Fibroblast of the conjunctiva (primary cell): ENCODE results near the gene TRMT11.
"Not testable (repeated sequence)": the region's sequence is repeated elsewhere in the genome, so short reads cannot be mapped to it uniquely, and the experiment has no call there.

ENCODE experiments used
- DNase-seq: peaks from one replicate; pipeline ENCODE4 v3.0.0-alpha.2; 2010; ENCODE audit warnings: low read depth

The TRMT11 gene

DNA sequence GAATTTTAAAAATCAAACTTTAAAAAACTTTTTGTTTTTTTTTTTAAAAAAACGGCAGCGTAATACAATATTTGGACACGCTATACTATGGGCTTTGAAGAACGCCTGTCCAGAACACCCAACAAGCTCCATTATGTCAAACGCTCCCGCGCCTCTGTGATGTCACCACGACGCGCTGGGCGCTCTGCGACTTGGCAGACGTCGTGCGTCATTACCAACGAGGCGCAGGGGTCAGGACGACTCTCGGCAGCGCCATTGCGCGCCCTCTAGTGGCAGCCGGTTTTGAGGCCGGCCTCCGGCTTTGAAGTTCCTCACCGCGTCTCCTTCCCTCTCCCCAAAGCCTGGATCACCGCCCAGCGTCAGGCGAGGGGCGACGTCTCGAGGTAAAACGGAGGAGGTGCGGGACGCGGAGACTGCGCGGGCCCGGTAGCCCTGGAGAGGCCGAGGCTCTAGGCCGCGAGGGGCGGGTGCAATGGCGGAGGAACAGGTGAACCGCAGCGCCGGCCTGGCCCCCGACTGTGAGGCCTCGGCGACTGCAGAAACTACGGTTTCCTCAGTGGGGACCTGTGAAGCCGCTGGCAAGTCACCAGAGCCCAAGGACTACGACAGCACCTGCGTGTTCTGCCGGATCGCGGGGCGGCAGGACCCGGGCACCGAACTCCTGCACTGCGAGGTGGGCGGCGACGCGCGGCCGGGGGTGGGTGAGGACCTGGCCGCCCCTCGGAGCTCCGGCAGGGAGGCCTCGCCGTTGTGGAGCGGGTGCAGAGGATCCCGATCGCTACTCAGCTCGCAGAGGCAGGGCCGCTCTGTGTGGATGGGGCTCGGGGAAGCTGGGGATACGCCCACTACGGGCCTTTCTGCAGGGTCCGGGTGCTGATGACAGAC, 29.6 kb upstream of the TRMT11 start, which contains the start of gene HINT3:
Gene HINT3 (plus strand): TSS at position 265 of the 885 bp plus-strand sequence. CDS start 208 bp downstream, at position 473.
- DNase-seq = peak; percentile 94

DNA sequence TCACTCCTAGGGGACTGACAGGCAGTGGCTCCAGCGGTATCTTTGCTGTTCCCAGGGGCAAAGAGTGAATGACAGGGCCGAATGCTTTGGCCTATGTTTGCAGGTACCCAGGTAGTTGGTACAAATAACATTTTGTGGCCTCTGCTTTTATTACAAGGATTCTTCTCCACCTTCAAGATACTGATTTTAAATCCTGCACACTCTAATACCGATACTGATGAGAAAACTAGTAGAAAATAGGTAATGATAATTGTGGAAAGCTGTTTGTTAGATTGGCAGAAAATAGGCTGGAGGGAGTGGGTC, 29.0 kb upstream of the TRMT11 start:
- DNase-seq = no peak

DNA sequence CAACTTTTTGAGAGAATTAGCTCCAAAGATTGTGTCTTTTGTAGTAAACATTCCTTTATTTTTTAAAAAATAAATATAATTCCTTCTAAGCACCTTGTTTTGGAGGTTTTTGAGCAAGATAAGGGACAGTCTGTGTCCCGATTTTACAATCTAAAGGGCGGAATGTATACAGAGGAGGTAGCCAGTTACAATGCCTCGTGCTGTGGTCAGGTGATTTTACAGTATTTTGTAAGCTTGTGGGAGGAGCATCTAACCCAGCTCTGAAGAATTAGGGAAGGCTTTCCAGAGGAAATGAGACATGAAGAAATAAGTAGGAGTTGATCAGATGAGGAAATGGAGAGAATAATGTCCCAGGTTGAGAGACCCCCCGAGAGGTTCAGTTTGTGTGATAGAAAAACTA, 28.5 kb upstream of the TRMT11 start:
- no peak for DNase-seq

DNA sequence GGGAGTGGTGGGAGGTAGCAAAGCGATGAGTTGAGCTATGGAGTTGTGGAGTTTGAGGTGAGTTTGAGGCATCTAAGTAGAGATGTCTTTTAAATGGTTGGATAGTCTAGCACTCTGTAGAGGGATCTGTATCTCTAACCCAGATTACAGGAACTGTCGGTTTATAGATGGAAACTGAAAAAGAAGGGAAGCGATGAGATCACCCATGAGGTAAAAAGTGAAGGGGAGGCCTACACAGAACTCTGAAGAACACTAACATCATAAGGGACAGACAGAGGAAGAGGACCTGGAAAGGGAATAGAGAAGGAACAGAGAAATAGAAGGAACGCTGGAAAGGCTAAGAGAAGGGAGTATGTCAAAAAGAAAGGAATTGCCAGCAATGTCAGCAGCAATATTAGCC, 27.3 kb upstream of the TRMT11 start:
- DNase-seq = no peak

DNA sequence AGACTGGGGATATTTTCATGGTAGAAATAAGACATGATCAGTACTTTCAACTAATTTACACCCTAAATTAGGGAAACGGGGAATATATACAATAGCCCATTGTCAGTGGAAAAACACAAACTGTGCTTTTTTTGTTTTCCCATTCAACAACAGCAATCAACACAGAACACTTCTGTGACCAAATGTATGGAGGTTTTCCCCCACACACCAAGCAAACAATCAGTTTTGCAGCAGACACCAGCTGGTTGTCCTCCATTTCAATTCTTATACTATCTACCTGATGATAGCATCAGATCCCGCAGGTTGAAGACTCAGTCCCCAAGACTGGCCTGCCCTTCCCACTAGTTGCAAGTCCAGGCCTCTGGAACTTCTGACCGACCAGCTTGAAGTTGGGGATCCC, 25.2 kb upstream of the TRMT11 start:
- DNase-seq = no peak

DNA sequence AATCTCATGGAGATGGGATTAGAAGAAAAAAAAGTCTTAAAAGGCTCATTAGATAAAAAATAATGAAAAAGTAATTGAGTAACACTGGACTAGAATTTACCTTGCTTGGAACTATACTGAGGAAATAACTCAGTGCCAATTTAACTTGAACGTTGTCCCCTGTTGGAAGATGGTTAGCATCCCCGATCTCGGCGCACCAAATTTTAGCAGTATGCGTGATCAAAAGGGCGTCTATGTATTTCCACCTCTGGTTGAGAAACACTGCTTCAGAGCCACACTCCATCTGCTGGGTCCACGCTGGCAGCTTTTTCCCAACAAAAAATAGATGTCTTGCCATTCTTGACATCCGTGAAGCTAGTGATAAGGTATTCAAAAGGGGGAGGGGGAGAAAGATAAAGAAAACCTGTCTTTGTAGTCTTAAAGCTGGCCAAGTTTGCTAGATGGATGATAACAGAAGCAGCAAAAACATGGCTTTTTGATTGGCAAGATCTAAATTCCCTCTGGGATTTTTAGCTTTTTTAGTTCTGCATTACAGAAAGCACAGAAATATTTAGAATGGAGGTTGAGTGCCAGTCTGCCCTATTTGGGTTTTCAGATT, 23.3 kb upstream of the TRMT11 start:
- no peak for DNase-seq

DNA sequence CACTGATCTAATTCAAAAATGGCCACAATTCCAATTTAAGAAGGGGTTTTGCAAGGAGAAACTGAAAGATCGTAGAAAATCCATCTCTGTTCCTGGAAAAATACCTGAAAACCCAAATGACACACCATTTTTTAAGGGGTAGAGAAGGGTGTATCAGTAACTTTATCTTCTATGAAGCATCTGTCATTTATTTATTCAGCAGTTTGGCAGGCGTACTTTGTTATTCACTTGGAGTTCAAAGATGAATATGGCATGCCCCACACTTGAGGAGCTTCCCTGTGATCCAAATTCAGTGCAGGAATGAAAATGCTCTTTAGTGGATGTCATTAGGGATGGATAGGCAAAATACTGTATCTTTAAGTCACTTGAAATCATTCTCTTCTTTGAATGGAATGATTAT, 22.5 kb upstream of the TRMT11 start:
- DNase-seq = no peak

DNA sequence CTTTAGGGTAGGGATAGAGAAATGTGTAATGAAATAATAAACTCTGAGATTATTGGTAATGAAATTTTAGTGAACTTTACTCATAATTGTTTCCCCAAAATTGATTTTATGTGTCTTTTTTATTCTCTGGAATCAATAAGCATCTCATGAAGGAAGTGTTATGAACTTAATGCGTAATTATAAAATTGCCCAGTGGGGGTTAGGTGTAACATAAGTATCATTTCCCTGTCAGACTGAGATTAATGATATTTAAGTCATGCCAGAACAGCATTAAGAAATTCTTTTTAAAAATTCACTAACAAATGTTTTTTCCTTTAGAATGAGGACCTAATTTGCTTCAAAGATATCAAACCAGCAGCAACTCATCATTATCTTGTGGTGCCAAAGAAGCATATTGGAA, 19.8 kb upstream of the TRMT11 start:
- no peak for DNase-seq

DNA sequence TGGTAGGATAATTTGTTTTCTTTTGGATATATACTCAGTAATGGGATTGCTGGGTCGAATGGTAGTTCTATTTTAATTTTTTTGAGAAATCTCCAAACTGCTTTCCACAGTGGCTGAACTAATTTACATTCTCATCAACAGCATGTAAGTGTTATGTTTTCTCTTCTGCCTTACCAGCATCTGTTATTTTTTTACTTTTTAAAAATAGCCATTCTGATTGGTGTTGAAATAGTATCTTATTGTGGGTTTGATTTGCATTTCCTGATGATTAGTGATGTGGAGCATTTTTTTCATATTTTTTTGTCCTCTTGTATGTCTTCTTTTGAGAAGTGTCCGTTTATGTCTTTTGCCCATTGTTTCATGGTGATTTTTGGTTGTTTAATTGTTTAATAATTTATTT, 17.8 kb upstream of the TRMT11 start:
- no peak for DNase-seq

DNA sequence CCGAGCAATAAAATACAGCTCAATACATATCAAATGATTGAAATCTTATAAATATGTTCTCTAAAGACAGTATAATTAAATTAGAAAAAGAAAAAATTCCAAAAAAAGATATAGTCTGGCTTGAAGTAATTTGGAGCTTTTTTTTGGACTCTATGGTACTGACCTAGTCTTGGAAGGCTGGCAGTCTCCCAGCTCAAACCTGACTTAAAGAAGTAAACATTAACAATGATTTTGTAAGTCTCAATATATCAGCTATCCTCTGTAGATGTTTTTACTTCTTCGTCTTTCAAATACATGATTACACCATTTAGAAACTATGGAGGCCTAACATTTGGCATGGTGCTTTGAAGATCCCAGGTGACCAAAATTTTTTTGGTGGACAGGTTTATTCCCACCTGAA, 15.6 kb upstream of the TRMT11 start:
- no peak for DNase-seq

DNA sequence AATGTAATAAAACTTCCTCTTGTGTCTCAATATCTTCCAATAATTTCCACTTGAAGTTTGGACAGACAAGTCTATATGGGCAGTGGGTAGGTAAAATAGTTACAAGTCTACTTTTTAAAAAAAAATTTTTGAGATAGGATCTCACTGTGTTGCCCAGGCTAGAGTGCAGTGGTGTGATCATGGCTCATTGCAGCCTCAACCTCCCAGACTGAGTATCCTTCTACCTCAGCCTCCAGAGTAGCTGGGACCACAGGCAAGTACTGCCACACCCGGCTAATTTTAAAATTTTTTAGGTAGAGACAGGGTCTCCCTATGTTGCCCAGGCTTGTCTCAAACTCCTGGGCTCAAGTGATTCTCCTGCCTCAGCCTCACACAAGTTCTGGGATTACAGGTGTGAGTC, 13.9 kb upstream of the TRMT11 start:
- not testable (repeated sequence) for DNase-seq

DNA sequence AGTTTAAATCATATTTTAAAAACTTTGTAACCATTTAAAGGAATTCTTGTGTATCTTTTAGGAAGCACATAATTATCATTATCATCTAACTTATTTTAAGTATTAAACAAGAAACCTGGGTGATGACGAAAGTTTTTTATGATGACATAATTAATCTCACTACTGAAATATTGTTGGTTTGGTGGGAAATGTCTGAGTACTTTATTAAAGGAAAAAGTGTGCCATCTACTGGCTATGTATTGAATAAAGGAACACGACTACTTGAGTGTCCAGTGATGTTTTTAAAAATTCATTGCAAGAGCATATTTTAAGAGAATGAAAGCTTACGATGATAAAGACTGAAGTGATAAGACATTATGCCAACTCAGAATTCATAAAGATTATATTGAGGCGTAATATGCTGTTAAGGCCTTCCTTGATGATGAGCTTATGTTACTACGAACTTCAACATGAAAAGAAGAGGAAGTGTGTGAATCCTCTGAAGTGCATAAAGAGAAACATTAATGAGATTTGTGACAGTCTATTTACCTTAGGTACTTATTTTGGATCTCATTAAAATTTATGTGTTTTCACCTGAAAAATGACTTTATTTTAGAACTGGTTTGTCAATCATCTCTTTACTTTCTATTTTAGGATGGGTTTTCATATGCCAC, 12.0 kb upstream of the TRMT11 start:
- peak; percentile 65 for DNase-seq

DNA sequence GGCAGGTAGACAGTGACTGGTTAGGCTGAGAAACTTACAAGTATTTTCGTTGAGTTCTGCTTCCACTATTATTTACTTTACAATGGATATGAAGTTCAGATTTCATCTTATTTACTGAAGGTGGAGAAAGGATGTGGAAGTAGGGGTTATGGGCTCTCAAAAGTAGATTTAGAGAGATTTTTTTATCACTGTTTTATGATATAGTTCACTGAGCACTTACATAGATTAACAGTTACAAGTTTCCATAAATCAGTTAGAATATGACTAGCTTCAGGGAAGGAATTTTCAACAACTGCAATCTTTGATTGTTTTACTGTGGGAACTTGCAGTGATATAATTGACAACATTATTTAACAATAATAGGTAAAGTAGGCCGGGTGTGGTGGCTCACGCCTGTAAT, 7.2 kb upstream of the TRMT11 start:
- DNase-seq = no peak

DNA sequence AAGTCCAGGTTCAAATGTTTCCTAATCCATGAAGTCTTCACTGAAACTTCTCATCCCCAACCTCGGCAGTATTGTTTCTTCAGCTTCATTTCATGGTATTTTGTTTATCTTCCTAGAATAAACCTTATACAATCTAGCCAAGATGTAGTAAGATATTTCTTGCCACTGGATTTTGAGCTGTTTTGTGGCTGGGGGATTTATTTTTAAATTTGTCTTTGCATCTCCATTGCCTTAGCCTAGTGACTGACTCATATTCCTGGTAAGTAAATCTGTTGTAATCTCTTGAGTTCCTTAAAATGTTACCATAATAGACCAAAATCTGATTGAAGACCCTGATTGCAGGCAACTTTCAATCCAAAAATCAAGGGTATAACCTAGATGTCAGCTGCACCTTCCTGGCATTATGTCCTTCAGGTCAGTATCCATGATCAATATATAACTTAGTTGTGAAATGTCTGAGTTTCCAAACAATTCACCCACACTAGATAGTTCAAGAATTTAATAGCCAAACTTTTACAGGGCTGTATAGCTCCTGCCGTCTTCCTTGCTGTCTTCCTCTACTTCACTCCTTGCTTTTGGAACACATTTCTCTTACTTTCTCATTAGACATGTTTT, 4.7 kb upstream of the TRMT11 start:
- DNase-seq = no peak

DNA sequence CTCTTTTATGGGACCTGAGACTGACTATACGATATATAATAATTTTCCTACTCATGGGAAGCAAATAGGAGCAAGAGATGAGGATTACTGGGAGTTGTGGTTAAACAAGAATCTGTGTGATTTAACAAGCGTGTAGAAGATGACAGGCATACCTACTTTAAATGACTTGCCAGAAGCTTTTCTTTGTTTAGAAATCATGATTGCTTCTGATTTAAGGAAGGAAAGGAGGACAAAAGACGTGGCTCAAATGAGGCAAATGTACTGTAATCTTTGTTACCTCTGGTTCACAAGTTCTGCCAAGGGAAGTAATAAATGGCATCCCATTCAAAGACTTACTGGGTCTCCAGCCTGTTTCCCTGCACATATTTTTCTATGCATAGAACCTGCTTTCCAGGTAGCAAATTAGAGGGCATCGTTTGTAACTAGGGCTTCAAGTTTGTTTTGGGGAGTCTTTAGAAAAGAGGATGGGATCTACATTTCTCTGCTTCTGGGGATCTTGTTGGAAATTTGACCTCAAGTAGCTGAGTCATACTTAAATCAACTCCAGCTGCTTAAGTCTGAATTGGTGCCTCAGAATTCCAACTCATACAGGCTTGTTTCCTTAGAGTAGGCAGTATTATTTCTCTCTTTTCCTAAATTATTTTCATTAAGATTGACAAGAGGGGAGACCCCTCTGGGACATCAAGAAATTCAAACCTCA, 2.9 kb upstream of the TRMT11 start:
- DNase-seq = peak; percentile 72

DNA sequence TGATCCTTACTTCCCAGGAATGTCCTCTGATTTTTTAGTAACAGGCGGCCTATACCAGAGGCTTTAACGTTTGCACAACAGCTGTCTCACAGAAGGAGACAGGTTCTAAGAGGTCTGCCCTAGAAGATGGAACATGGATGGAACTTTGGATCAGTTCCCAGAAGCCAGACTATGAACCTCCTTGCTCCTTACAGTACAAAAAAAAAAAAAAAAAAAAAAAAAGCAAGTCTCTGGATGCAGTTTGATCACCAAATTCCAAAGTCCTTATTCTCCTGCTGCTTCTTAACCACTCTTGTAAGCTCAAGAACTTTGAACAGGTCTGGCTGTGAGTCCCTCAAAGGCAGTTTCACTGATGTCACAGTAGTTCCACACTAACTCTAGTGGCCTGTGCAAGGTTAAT, 2.0 kb upstream of the TRMT11 start:
- DNase-seq = peak; percentile 58

DNA sequence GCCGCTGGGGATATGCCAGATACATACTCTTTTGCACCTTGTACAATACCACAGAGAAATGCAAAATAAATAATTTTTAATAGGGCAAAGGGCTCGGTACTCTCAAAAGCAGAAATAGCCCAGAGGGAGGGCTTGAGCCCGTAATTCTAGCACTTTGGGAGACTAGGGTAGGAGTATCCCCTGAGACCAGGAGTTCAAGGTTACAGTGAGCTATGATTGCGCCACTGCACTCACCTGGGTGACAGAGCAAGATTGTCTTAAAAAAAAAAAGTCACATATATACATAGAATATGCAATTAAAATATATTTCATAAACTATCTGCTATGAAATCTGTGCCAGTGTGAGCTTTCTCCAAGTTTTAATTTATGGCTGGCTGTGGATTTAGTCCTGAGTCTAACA, 818 bp upstream of the TRMT11 start:
- no peak for DNase-seq

DNA sequence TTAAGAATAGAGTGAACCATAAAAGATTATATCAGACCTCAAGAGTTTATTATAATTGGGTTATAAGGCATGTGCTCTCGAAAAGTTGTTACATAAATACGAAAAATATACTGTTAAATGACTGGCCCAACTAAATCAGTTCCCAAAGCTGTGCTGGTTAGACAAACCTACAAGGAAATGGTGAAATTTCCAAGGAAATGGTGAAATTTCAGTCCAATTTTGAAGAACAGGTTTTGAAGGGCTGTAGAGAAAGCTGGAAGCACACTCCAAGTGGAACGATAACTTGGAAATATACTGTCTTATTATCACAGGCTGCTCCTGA, 400 bp upstream of the TRMT11 start:
- no peak for DNase-seq

DNA sequence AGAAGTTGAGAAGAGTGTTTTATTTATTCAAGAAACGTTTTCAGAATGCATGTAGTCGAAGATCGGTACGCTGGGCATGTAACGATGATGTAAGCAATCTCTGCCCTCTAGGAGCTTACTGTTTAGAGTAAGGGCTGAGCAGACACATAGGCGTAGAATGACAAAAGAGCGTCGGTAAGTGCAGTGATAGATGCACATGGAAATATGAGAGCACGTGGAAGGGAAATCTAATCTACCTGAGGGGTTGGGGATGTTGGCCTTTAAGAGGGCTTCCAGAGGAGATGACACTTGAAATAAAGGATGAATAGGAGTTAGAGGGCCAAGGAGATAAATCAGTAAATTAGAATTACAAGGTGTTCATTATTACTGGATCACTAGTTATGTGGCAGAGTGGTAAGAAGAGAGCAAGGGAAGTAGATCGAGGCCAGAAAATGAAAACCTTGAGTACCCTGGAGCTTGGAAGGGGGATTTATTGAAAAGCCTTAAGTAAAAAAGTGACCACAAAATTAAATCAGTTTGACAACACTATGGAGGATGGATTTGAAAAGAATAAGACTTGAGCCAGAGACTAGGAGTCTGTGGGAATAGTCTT, 782 bp downstream of the TRMT11 start:
- peak; percentile 5 for DNase-seq

DNA sequence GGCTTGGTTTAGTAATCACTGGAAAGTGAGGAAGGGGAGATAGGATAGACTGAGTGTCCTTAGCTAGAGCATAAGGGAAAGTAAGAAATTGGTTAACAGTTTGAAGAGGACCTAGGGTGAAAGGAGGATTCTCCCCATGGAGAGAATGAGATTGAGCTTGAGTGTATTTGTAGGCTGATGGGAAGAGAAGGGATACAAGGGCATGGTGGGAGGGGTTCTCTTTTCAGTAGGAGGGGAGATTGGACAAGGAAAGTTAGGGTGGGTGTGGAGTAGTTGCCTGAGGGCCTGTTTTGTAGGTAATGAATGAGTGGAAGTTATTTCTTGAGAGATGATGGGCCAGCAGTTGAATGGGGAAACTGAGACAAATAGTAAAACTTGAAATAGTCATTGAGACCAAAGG, 1.9 kb downstream of the TRMT11 start:
- DNase-seq = no peak

DNA sequence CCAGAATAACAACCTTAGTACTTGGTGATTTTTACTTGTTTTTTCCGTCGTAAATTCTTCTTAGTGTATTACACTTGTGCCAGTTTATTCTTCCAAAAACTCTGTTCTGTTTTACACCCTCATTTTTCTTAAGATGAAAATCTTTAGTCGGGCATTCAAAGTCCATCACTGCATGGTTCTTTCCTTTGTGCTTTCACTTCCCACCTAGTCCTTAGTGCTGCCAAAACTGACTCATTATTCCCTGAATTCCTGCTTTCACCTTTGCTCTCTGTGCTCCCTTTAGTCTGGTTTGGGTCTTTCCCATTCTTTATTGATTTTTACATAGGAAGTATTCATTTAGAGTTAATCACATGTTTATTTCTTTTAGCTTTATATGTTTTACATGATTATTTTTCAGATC, 3.3 kb downstream of the TRMT11 start:
- no peak for DNase-seq

DNA sequence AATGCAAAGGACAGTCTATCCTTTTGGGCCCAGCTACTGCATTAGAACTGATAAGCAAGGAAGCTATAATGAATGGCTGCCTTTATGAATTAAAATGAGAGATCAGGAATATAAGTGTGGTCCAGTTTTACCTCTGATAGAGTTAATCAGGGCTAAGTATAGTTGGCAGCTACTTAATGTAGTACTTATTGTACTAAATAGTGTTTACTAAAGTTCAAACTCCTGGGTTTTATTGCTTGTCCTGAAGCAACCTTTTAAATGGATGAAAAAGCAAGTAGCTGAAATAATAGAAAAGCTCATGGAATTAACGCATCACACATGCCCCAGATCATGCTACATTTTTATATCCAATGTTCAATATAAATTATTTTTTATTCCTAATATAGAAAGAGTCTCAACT, 5.3 kb downstream of the TRMT11 start:
- DNase-seq = no peak
